Activated naive CD4-positive, alpha-beta T cell treated with anti-CD3 and anti-CD28 coated beads, Interleukin-2, amount 50 U/mL, for 72 hours (primary cell): ENCODE measurements around the gene UBXN10. TPM values are rescaled to one million over a fixed set of nuclear protein-coding genes. Genes with fewer than 3 reads are reported as not detected.

ENCODE experiments used
- ATAC-seq, 2 donors: fragments of 150-1000 bp; cut with Tn5 transposase; 2 replicates each; pipeline ENCODE4 v1.10.0; 2021; ENCODE audit warnings: mild to moderate bottlenecking in 2 of 2, moderate library complexity in 2 of 2
- DNase-seq, 2 donors: peaks; one replicate each; pipeline ENCODE4 v3.0.0; 2021 to 2022; ENCODE audit warnings: low spot score in 2 of 2
- H3K27ac Mint-ChIP-seq, 2 donors: one replicate each; pipeline ENCODE4 v1.8.0; 2022; ENCODE audit warnings: mild to moderate bottlenecking in 2 of 2, mixed read lengths in 2 of 2
- H3K36me3 Mint-ChIP-seq, 2 donors: one replicate each; pipeline ENCODE4 v1.8.0; 2022; ENCODE audit warnings: mixed read lengths in 2 of 2
- H3K9me3 Mint-ChIP-seq, 2 donors: one replicate each; pipeline ENCODE4 v1.8.0; 2022; ENCODE audit warnings: mixed read lengths in 2 of 2
- total RNA-seq, 2 donors: library from RNA; stranded (reverse); gene quantifications; one replicate each; pipeline ENCODE4 v1.2.3, GENCODE V29; 2022

UBXN10 gene
- total RNA-seq, 2 donors from 2014 or later: 0.09 to 1.3 TPM

GRCh38 chr1:20233394-20233793 is 47.5 kb downstream of the UBXN10 start:
- no peaks in the 10 kb centered on the region for H3K9me3 Mint-ChIP-seq
- DNase-seq (no peak), ATAC-seq (peak; percentile 39 to 52)
- no peak overlapping the region for H3K27ac Mint-ChIP-seq
- H3K36me3 Mint-ChIP-seq: no peaks in the 10 kb centered on the region

- DNase-seq (no peak), ATAC-seq (no peak)
- Mint-ChIP-seq H3K36me3 (no peaks in the 10 kb centered on the region), H3K9me3 (no peaks in the 10 kb centered on the region), H3K27ac (no peak overlapping the region)
These were observed 48.0 kb downstream of the UBXN10 start for GRCh38 chr1:20233866-20234265.

DNA sequence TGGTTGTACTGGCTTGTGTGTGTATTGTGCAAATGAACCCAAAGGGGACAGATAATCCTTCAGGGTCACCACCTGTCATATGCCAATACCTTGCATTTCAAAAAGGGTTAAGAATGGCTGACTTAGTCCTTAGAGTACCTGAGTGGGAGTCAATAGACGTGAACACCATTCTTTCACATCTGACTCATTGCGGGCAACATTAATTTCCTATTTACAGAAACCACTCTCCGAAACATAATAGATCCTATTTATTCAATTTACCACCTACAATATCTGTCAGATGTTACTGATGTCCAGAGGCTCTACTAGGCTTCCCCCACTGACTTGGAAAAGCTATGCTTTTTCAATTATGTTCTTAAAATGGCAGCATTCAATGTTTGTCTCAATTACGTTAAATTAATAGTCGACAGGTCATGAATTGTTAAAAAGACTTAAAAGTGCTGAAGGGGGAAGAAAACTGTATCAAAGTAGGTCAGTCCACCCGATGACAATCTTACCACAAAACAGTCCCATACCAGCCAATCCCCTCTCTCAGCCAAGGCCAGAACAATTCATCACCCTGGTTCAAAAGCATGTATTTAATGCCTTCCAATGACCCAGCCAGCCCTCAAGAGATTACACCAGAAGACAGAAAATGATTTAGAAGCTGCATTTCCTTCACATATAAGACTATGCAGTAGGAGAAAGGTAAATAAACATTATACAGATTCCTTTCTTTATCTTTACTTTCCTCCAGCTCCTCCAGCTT is 49.1 kb downstream of the UBXN10 start:
- Mint-ChIP-seq H3K36me3 (no peaks in the 10 kb centered on the region), H3K27ac (no peak overlapping the region), H3K9me3 (no peaks in the 10 kb centered on the region)
- ATAC-seq (no peak), DNase-seq (no peak)

GRCh38 chr1:20237646-20238045 is 51.8 kb downstream of the UBXN10 start:
- Mint-ChIP-seq H3K36me3 (no peaks in the 10 kb centered on the region), H3K27ac (no peak overlapping the region), H3K9me3 (no peaks in the 10 kb centered on the region)
- ATAC-seq (no peak), DNase-seq (no peak)

GRCh38 chr1:20240012-20240411 is 54.1 kb downstream of the UBXN10 start:
- no peaks in the 10 kb centered on the region for H3K9me3 Mint-ChIP-seq
- DNase-seq (no peak), ATAC-seq (no peak)
- no peaks in the 10 kb centered on the region for H3K36me3 Mint-ChIP-seq
- no peak overlapping the region for H3K27ac Mint-ChIP-seq

DNA sequence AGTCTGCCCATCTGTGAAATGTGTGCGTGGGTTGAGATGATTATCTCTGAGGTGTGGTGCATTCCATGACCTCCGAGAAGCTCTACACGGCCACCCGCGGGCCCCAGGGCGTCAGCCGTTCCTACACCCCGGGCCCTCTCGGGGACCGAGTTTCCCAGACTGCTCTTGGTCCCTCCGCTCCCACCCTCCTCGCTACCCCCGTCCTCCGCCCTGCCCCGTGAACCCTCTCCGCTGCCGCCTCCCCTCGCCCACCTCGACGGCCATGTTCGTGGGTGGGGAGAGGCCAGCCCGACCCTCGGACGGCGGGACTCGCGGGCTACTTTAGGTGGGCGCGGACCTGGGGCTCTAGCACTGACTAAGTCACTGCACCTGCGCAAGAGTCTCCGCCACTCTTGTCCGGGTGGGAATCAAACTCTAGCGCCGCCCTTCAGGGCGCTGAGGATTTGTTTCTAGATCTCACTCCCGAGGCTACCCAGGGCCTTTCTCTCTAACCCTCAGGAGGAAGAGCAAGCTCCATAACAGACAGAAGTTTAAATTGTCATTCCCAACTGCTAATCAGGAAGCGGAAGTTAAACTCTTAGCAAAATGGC is 57.1 kb downstream of the UBXN10 start:
- peaks cover 2 to 4% of the 10 kb centered on the region in 2 donors for H3K9me3 Mint-ChIP-seq
- H3K36me3 Mint-ChIP-seq: peaks cover 9 to 10% of the 10 kb centered on the region in 2 donors
- no peak overlapping the region for H3K27ac Mint-ChIP-seq
- ATAC-seq: no peak
- no peak for DNase-seq

Other genes starting within 250 kb of the UBXN10 start
- not detected for gene PLA2G2A, start 206.5 kb upstream of the UBXN10 start, total RNA-seq
- gene PLA2G5, start 115.9 kb upstream of the UBXN10 start, total RNA-seq: not detected
- not detected for gene PLA2G2D, start 66.6 kb upstream of the UBXN10 start, total RNA-seq
- gene PLA2G2F, start 46.8 kb upstream of the UBXN10 start, total RNA-seq: not detected
- under 1 TPM in 1 of 2 donors, not detected in 1; 0.58 TPM for gene PLA2G2C, start 422 bp downstream of the UBXN10 start, total RNA-seq
- under 1 TPM; 0.10 to 0.30 TPM for gene VWA5B1, start 104.8 kb downstream of the UBXN10 start, total RNA-seq